ENCODE data around the gene TOE1. TPM values are rescaled to one million over a fixed set of nuclear protein-coding genes. Genes with fewer than 3 reads are reported as not detected.
A peak's percentile ranks its signal among the peaks of the same experiment; 100 is the strongest.
"Not testable (repeated sequence)": the region's sequence is repeated elsewhere in the genome, so short reads cannot be mapped to it uniquely, and the experiment has no call there.

Gene TOE1
- total RNA-seq, 1 experiment from 2014 or later = 21.9 TPM

- Histone ChIP-seq H3K4me3 (peak overlapping the region; percentile 92), H3K36me3 (peaks cover 40% of the 10 kb centered on the region), H3K9me3 (no peaks in the 10 kb centered on the region), H3K27me3 (no peaks in the 10 kb centered on the region)
- no peak for DNase-seq
Measured at GRCh38 chr1:45340816-45341466, 971 bp downstream of the TOE1 start.

- H3K27me3 ChIP-seq = no peaks in the 10 kb centered on the region
- no peaks in the 10 kb centered on the region for H3K9me3 ChIP-seq
- no peak for DNase-seq
- no peak overlapping the region for H3K4me3 ChIP-seq
- H3K36me3 ChIP-seq = peaks cover 40% of the 10 kb centered on the region
Measured at GRCh38 chr1:45344499-45344898, 4.5 kb downstream of the TOE1 start.

GRCh38 chr1:45345014-45345413 lies 5.0 kb downstream of the TOE1 start:
- no peaks in the 10 kb centered on the region for H3K27me3 ChIP-seq
- peaks cover 40% of the 10 kb centered on the region for H3K36me3 ChIP-seq
- H3K4me3 ChIP-seq = no peak overlapping the region
- no peaks in the 10 kb centered on the region for H3K9me3 ChIP-seq
- no peak for DNase-seq

GRCh38 chr1:45346473-45346872 lies 6.5 kb downstream of the TOE1 start:
- no peak overlapping the region for H3K4me3 ChIP-seq
- H3K27me3 ChIP-seq = no peaks in the 10 kb centered on the region
- H3K36me3 ChIP-seq = peaks cover 30% of the 10 kb centered on the region
- DNase-seq = no peak
- H3K9me3 ChIP-seq = no peaks in the 10 kb centered on the region

GRCh38 chr1:45348020-45348419 lies 8.1 kb downstream of the TOE1 start:
- DNase-seq = no peak
- H3K27me3 ChIP-seq = no peaks in the 10 kb centered on the region
- H3K36me3 ChIP-seq = peaks cover 16% of the 10 kb centered on the region
- no peak overlapping the region for H3K4me3 ChIP-seq
- H3K9me3 ChIP-seq = no peaks in the 10 kb centered on the region

- no peak for DNase-seq
- peaks cover 10% of the 10 kb centered on the region for H3K36me3 ChIP-seq
- no peak overlapping the region for H3K4me3 ChIP-seq
Measured at GRCh38 chr1:45348609-45348965, 8.6 kb downstream of the TOE1 start.

GRCh38 chr1:45348966-45349677 lies 9.2 kb downstream of the TOE1 start:
- Histone ChIP-seq H3K27me3 (no peaks in the 10 kb centered on the region), H3K4me3 (no peak overlapping the region), H3K36me3 (peaks cover 6% of the 10 kb centered on the region), H3K9me3 (no peaks in the 10 kb centered on the region)
- DNase-seq = peak; percentile 50

More at GRCh38 chr1:45348609-45348965, 8.6 kb downstream of the TOE1 start:
- no peaks in the 10 kb centered on the region for H3K9me3 ChIP-seq
- H3K27me3 ChIP-seq = no peaks in the 10 kb centered on the region

GRCh38 chr1:45351508-45351907 lies 11.5 kb downstream of the TOE1 start:
- Histone ChIP-seq H3K4me3 (no peak overlapping the region), H3K9me3 (no peaks in the 10 kb centered on the region), H3K27me3 (no peaks in the 10 kb centered on the region), H3K36me3 (no peaks in the 10 kb centered on the region)
- no peak for DNase-seq

GRCh38 chr1:45353685-45354084 lies 13.7 kb downstream of the TOE1 start:
- Histone ChIP-seq H3K9me3 (no peaks in the 10 kb centered on the region), H3K36me3 (no peaks in the 10 kb centered on the region), H3K27me3 (no peaks in the 10 kb centered on the region), H3K4me3 (no peak overlapping the region)
- DNase-seq = no peak

- no peak for DNase-seq
- no peaks in the 10 kb centered on the region for H3K9me3 ChIP-seq
- H3K4me3 ChIP-seq = no peak overlapping the region
- H3K27me3 ChIP-seq = no peaks in the 10 kb centered on the region
- no peaks in the 10 kb centered on the region for H3K36me3 ChIP-seq
Measured at GRCh38 chr1:45354838-45355237, 14.9 kb downstream of the TOE1 start.

- Histone ChIP-seq H3K36me3 (no peaks in the 10 kb centered on the region), H3K9me3 (no peaks in the 10 kb centered on the region), H3K4me3 (no peak overlapping the region), H3K27me3 (no peaks in the 10 kb centered on the region)
- no peak for DNase-seq
Measured at GRCh38 chr1:45355683-45356082, 15.7 kb downstream of the TOE1 start.

GRCh38 chr1:45356186-45356585 lies 16.2 kb downstream of the TOE1 start:
- no peak for DNase-seq
- no peaks in the 10 kb centered on the region for H3K9me3 ChIP-seq
- H3K36me3 ChIP-seq = no peaks in the 10 kb centered on the region
- H3K27me3 ChIP-seq = no peaks in the 10 kb centered on the region
- H3K4me3 ChIP-seq = no peak overlapping the region

GRCh38 chr1:45359882-45360513 lies 20.0 kb downstream of the TOE1 start:
- peak; percentile 37 for DNase-seq
- H3K9me3 ChIP-seq = no peaks in the 10 kb centered on the region
- no peaks in the 10 kb centered on the region for H3K27me3 ChIP-seq
- no peak overlapping the region for H3K4me3 ChIP-seq
- H3K36me3 ChIP-seq = no peaks in the 10 kb centered on the region

GRCh38 chr1:45360981-45361380 lies 21.0 kb downstream of the TOE1 start:
- not testable (repeated sequence) for H3K9me3 ChIP-seq, H3K27me3 ChIP-seq, H3K4me3 ChIP-seq, H3K36me3 ChIP-seq, DNase-seq

- H3K9me3 ChIP-seq = no peaks in the 10 kb centered on the region
- no peaks in the 10 kb centered on the region for H3K27me3 ChIP-seq
- no peak overlapping the region for H3K4me3 ChIP-seq
- DNase-seq = no peak
- H3K36me3 ChIP-seq = no peaks in the 10 kb centered on the region
Measured at GRCh38 chr1:45364294-45364693, 24.3 kb downstream of the TOE1 start.

GRCh38 chr1:45365051-45365450 lies 25.1 kb downstream of the TOE1 start:
- no peaks in the 10 kb centered on the region for H3K27me3 ChIP-seq
- no peak for DNase-seq
- H3K36me3 ChIP-seq = no peaks in the 10 kb centered on the region
- H3K4me3 ChIP-seq = no peak overlapping the region
- no peaks in the 10 kb centered on the region for H3K9me3 ChIP-seq

GRCh38 chr1:45370575-45370974 lies 30.6 kb downstream of the TOE1 start:
- no peaks in the 10 kb centered on the region for H3K9me3 ChIP-seq
- no peak overlapping the region for H3K4me3 ChIP-seq
- no peaks in the 10 kb centered on the region for H3K27me3 ChIP-seq
- no peak for DNase-seq
- H3K36me3 ChIP-seq = no peaks in the 10 kb centered on the region

- no peak overlapping the region for H3K4me3 ChIP-seq
- DNase-seq = no peak
- no peaks in the 10 kb centered on the region for H3K27me3 ChIP-seq
- no peaks in the 10 kb centered on the region for H3K36me3 ChIP-seq
- no peaks in the 10 kb centered on the region for H3K9me3 ChIP-seq
Measured at GRCh38 chr1:45373573-45373972, 33.6 kb downstream of the TOE1 start.

Data from MG63 (cell line).